Measurements from ENCODE around the gene NTM. TPM values are rescaled to one million over a fixed set of nuclear protein-coding genes. Genes with fewer than 3 reads are reported as not detected.
"Not testable (repeated sequence)": the region's sequence is repeated elsewhere in the genome, so short reads cannot be mapped to it uniquely, and the experiment has no call there.

NTM gene
- total RNA-seq, 1 donor from 2014 or later, result 11.2 TPM

GRCh38 chr11:131422029-131422428 is 51.6 kb downstream of the NTM start:
- DNase-seq (ENCODE audit: low spot score), result no peak

GRCh38 chr11:131422496-131422895 is 52.1 kb downstream of the NTM start:
- DNase-seq (ENCODE audit: low spot score), result no peak

- peak; percentile 21 for DNase-seq (ENCODE audit: low spot score)
These were observed 53.3 kb downstream of the NTM start for GRCh38 chr11:131423688-131424087.

- not testable (repeated sequence) for DNase-seq (ENCODE audit: low spot score)
These were observed 54.0 kb downstream of the NTM start for GRCh38 chr11:131424257-131424876.

GRCh38 chr11:131425285-131425684 is 54.9 kb downstream of the NTM start:
- DNase-seq (ENCODE audit: low spot score), result peak; percentile 13

GRCh38 chr11:131428853-131429252 is 58.4 kb downstream of the NTM start:
- DNase-seq (ENCODE audit: low spot score), result no peak

GRCh38 chr11:131430473-131431208 is 60.2 kb downstream of the NTM start:
- no peak for DNase-seq (ENCODE audit: low spot score)

- DNase-seq (ENCODE audit: low spot score), result no peak
These were observed 70.8 kb downstream of the NTM start for GRCh38 chr11:131441051-131441810.

- DNase-seq (ENCODE audit: low spot score), result no peak
These were observed 76.3 kb downstream of the NTM start for GRCh38 chr11:131446590-131447275.

GRCh38 chr11:131447277-131447815 is 76.9 kb downstream of the NTM start:
- no peak for DNase-seq (ENCODE audit: low spot score)

GRCh38 chr11:131447898-131448297 is 77.5 kb downstream of the NTM start:
- DNase-seq (ENCODE audit: low spot score), result no peak

GRCh38 chr11:131449036-131450019 is 78.9 kb downstream of the NTM start:
- DNase-seq (ENCODE audit: low spot score), result no peak

- DNase-seq (ENCODE audit: low spot score), result no peak
These were observed 84.1 kb downstream of the NTM start for GRCh38 chr11:131454490-131454889.

- no peak for DNase-seq (ENCODE audit: low spot score)
These were observed 84.6 kb downstream of the NTM start for GRCh38 chr11:131454989-131455388.

- no peak for DNase-seq (ENCODE audit: low spot score)
These were observed 85.7 kb downstream of the NTM start for GRCh38 chr11:131455843-131456704.

GRCh38 chr11:131457163-131457562 is 86.7 kb downstream of the NTM start:
- no peak for DNase-seq (ENCODE audit: low spot score)

GRCh38 chr11:131458421-131458820 is 88.0 kb downstream of the NTM start:
- DNase-seq (ENCODE audit: low spot score), result no peak

GRCh38 chr11:131460931-131461330 is 90.5 kb downstream of the NTM start:
- DNase-seq (ENCODE audit: low spot score), result no peak

GRCh38 chr11:131462622-131463021 is 92.2 kb downstream of the NTM start:
- DNase-seq (ENCODE audit: low spot score), result no peak

GRCh38 chr11:131463162-131463561 is 92.7 kb downstream of the NTM start:
- DNase-seq (ENCODE audit: low spot score), result no peak
